ENCODE data around the gene KRTAP19-8.

GRCh38 chr21:31072533-31072932 lies 34.3 kb upstream of the KRTAP19-8 start:
- TF ChIP-seq, protein P1, sequence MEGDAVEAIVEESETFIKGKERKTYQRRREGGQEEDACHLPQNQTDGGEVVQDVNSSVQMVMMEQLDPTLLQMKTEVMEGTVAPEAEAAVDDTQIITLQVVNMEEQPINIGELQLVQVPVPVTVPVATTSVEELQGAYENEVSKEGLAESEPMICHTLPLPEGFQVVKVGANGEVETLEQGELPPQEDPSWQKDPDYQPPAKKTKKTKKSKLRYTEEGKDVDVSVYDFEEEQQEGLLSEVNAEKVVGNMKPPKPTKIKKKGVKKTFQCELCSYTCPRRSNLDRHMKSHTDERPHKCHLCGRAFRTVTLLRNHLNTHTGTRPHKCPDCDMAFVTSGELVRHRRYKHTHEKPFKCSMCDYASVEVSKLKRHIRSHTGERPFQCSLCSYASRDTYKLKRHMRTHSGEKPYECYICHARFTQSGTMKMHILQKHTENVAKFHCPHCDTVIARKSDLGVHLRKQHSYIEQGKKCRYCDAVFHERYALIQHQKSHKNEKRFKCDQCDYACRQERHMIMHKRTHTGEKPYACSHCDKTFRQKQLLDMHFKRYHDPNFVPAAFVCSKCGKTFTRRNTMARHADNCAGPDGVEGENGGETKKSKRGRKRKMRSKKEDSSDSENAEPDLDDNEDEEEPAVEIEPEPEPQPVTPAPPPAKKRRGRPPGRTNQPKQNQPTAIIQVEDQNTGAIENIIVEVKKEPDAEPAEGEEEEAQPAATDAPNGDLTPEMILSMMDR (IDR thresholded peaks at IDR 0.05) = no peak
- TF ChIP-seq EZH2 (IDR thresholded peaks at IDR 0.05) = no peak

All from neural progenitor cell (in vitro differentiated cells).